HepG2 (cell line): ENCODE data around the gene IFNG-AS1. TPM values are rescaled to one million over a fixed set of nuclear protein-coding genes. Genes with fewer than 3 reads are reported as not detected.

ENCODE experiments used
- ATAC-seq: fragments of 200-7000 bp; cut with Tn5 transposase; 3 replicates; pipeline ENCODE4 v1.9.1; 2020; ENCODE audit warnings: mild to moderate bottlenecking, moderate library complexity
- BruUV-seq: library from RNA; stranded (reverse); fragments of 400-500 nt; replicated peaks from 2 replicates; lab custom pipeline; 2021; lab: Mats Ljungman, UMichigan
- CTCF ChIA-PET: fragments of 300-600 bp; formaldehyde crosslinking; extraction: SDS; loops from one replicate; lab custom pipeline; 2021; ENCODE audit warnings: low total read pairs, inconsistent platforms, low intra/inter-chr PET ratio; lab: Yijun Ruan, JAX
- POLR2A ChIA-PET: fragments of 350-600 bp; sonication (Branson Sonifier 250); formaldehyde crosslinking; loops from one replicate; lab custom pipeline; 2020; ENCODE audit warnings: antibody characterized with exemption, inconsistent platforms; lab: Yijun Ruan, JAX
- DNase-seq: peaks from one replicate; pipeline ENCODE4 v3.0.0-alpha.2; 2015; ENCODE audit warnings: low spot score
- FAIRE-seq: peaks from 3 replicates; lab custom pipeline; 2011; peaks lifted over from hg19 to GRCh38; lab: Jason Lieb, UNC
- H2AFZ ChIP-seq: one replicate; pipeline ENCODE4 v1.6.1; 2011; ENCODE audit warnings: low read length, inconsistent platforms
- H3K27ac ChIP-seq: fragments of 300-600 bp; 3 replicates; pipeline ENCODE4 v1.8.0; 2011; ENCODE audit warnings: mixed run types, mild to moderate bottlenecking, mixed read lengths, low read length, inconsistent platforms; ENCODE audit not compliant: insufficient read depth; ENCODE audit errors: extremely low read length
- H3K27me3 ChIP-seq, 2 experiments: fragments of 200-600 bp in 1 of 2; 2 replicates in 1 of 2; 3 replicates in 1 of 2; pipeline versions ENCODE4 v1.6.0 to v1.8.0; 2011; ENCODE audit warnings: low read length in 2 of 2, mild to moderate bottlenecking in 2 of 2, moderate library complexity in 2 of 2, inconsistent platforms in 1 of 2; ENCODE audit not compliant: insufficient read depth in 2 of 2, control insufficient read depth in 1 of 2
- H3K36me3 ChIP-seq, 2 experiments: fragments of 200-600 bp in 1 of 2; replicated peaks in 1 of 2; 2 replicates in 1 of 2; 3 replicates in 1 of 2; pipeline versions ENCODE4 v1.5.1 to v1.8.0; 2011; ENCODE audit warnings: low read length in 2 of 2, inconsistent platforms in 1 of 2; ENCODE audit not compliant: insufficient read depth in 2 of 2, control insufficient read depth in 1 of 2
- H3K4me1 ChIP-seq: 2 replicates; pipeline ENCODE4 v1.5.1; 2012; ENCODE audit warnings: low read length, inconsistent platforms; ENCODE audit not compliant: insufficient read depth
- H3K4me2 ChIP-seq: 2 replicates; pipeline ENCODE4 v1.6.0; 2011; ENCODE audit warnings: low read depth, low read length, inconsistent platforms
- H3K4me3 ChIP-seq, 3 experiments: fragments of 200-600 bp in 1 of 3; sonication (generic), shearing (Covaris generic) in 1 of 3; replicated peaks in 1 of 3; 2 replicates each; pipeline ENCODE4 v1.5.1; 2011 to 2016; ENCODE audit warnings: low read length in 3 of 3, inconsistent platforms in 2 of 3, low read depth in 2 of 3, mild to moderate bottlenecking in 2 of 3, control low read depth in 1 of 3, mixed read lengths in 1 of 3; ENCODE audit not compliant: insufficient read depth in 1 of 3
- H3K79me2 ChIP-seq: one replicate; pipeline ENCODE4 v1.6.1; 2011; ENCODE audit warnings: low read length, inconsistent platforms; ENCODE audit not compliant: insufficient read depth
- H3K9ac ChIP-seq: 2 replicates; pipeline ENCODE4 v1.6.0; 2011; ENCODE audit warnings: mild to moderate bottlenecking, low read depth, low read length, inconsistent platforms; ENCODE audit not compliant: insufficient read depth
- H3K9me3 ChIP-seq: 2 replicates; pipeline ENCODE4 v1.5.1; 2012; ENCODE audit warnings: mild to moderate bottlenecking, low read length
- H4K20me1 ChIP-seq: 2 replicates; pipeline ENCODE4 v1.6.0; 2011; ENCODE audit warnings: inconsistent platforms, mild to moderate bottlenecking, low read length, moderate library complexity; ENCODE audit not compliant: insufficient read depth
- CSRNP2 ChIP-seq: sonication (generic); formaldehyde crosslinking; conservative IDR thresholded peaks from 2 replicates; pipeline ENCODE4 v1.8.0; 2022; ENCODE audit warnings: low read depth, missing genetic modification reagents
- JDP2 ChIP-seq: sonication (generic); formaldehyde crosslinking; IDR thresholded peaks from 2 replicates; pipeline ENCODE4 v1.8.1; 2022; ENCODE audit warnings: missing genetic modification reagents, borderline replicate concordance
- SIN3A ChIP-seq: IDR thresholded peaks from 2 replicates; pipeline ENCODE4 v1.6.1; 2011; ENCODE audit warnings: low read depth, mild to moderate bottlenecking, control low read depth, low read length, borderline replicate concordance
- ZNF318 ChIP-seq: sonication (generic); formaldehyde crosslinking; IDR thresholded peaks from 2 replicates; pipeline ENCODE4 v1.4.0; 2020; ENCODE audit warnings: mild to moderate bottlenecking, missing genetic modification reagents
- WGBS: methylation state at CpG from one replicate; pipeline ENCODE4 v1.1.6; 2017; ENCODE audit warnings: low lambda C conversion rate; 5-methylcytosine and 5-hydroxymethylcytosine counted together
- in situ Hi-C: cut with HindIII; loops from 2 replicates; pipeline ENCODE4 v1.10.0; 2017; ENCODE audit warnings: low pct_unique_long_range_greater_than_20kb; ENCODE audit not compliant: extremely low pct_ligation_motif_present
- intact Hi-C: fragments of 100-400 bp; cut with micrococcal nuclease; formaldehyde crosslinking; loops from one replicate; pipeline ENCODE4 v1.10.0; 2022; ENCODE audit not compliant: unreplicated experiment
- polyA plus RNA-seq, 8 experiments: library from polyadenylated mRNA; depleted of rRNA in 3 of 8; stranded (reverse) in 7 of 8; unstranded in 1 of 8; fragments of >200 nt; fragmentation: Illumina TruSeq in 4 of 8; extraction: Trizol in 4 of 8; gene quantifications; 2 replicates each; pipeline versions ENCODE4 v1.2.1 to v1.2.3, GENCODE V29; 2011 to 2016; ENCODE audit warnings: low read depth in 4 of 8, missing spikeins in 1 of 8, mixed read lengths in 1 of 8; ENCODE audit not compliant: insufficient read depth in 1 of 8
- total RNA-seq, 5 experiments: library from RNA; depleted of rRNA; stranded (reverse); fragments of >200 nt; fragmentation: Illumina TruSeq; extraction: Trizol; gene quantifications; 2 replicates each; pipeline ENCODE4 v1.2.3, GENCODE V29; 2016; ENCODE audit warnings: low read depth in 1 of 5

Gene IFNG-AS1
- total and polyA plus RNA-seq, 2 of the 13 experiments (the other 11 are each of a cell fraction or from before 2014, with no cell fraction given): not detected

DNA sequence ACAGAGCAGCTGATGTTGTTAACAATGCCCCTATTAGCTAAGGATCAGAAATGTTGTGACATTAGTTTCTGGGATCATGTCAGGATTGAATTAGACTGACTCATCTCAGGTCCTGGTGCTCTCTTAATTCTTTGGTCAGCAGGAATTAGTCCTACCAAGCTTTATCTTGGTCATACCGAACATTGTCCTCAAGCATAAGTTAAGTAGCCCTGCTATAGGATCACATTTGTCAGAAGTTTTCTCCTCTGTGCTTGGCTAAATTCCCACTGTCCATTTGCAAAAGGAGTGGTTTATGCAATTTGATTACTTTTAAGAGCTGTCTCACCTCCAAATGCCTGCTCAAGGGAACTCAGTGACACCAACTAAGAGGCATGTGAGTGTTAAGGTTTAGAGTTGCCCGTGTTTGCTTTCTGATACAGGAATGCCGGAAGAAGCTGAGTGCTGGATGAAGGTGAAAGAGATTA, 48.4 kb upstream of the IFNG-AS1 start (continued):
- TF ChIP-seq ZNF318 (CRISPR knock-in tag): no peak

GRCh38 chr12:67942724-67943123, 46.5 kb upstream of the IFNG-AS1 start:
- intact Hi-C loops (loop anchor here (1.0 to 5.0 kb wide), 4 partner anchors 292 to 782 kb away; no protein-coding TSS in a partner anchor), in situ Hi-C loops (loop anchor here (5.0 kb wide), 1 partner anchor 585 kb away; no protein-coding TSS in a partner anchor)
- H3K4me3 ChIP-seq: no peak overlapping the region
- no peaks in the 10 kb centered on the region for H3K4me1 ChIP-seq
- no peaks in the 10 kb centered on the region for H3K79me2 ChIP-seq
- H3K9ac ChIP-seq: no peak overlapping the region
- no peaks in the 10 kb centered on the region for H3K36me3 ChIP-seq
- no peak overlapping the region for H2AFZ ChIP-seq
- no peak overlapping the region for H3K4me2 ChIP-seq
- H3K27me3 ChIP-seq: peaks cover 0 to 12% of the 10 kb centered on the region in 2 experiments; a peak in 3 of 5 replicates
- CTCF ChIA-PET: interaction anchor here (2.6 kb wide), 1 partner anchor 587 kb away, joined by 19 read pairs; no protein-coding TSS in a partner anchor
- BruUV-seq: no TSS peak
- no peaks in the 10 kb centered on the region for H4K20me1 ChIP-seq
- ATAC-seq (no peak), DNase-seq (no peak), FAIRE-seq (no peak)
- POLR2A ChIA-PET: no interaction called here
- TF ChIP-seq JDP2 (CRISPR knock-in tag): no peak
- TF ChIP-seq SIN3A: no peak
- TF ChIP-seq CSRNP2: no peak
- H3K27ac ChIP-seq: no peak overlapping the region
- 42% methylated on average over 3 of the region's 3 CpGs for WGBS
- H3K9me3 ChIP-seq: no peaks in the 10 kb centered on the region
